AML-193 (cell line): ENCODE data around the gene COL6A1.
"Not testable (repeated sequence)": the region's sequence is repeated elsewhere in the genome, so short reads cannot be mapped to it uniquely, and the experiment has no call there.

Experiments used
- DNase-seq, 2 experiments: peaks; one replicate each; lab custom pipeline; 2025; lab: John Stamatoyannopoulos, UW

COL6A1 gene

GRCh38 chr21:45947296-45947695, 34.3 kb upstream of the COL6A1 start:
- DNase-seq: no peak

DNA sequence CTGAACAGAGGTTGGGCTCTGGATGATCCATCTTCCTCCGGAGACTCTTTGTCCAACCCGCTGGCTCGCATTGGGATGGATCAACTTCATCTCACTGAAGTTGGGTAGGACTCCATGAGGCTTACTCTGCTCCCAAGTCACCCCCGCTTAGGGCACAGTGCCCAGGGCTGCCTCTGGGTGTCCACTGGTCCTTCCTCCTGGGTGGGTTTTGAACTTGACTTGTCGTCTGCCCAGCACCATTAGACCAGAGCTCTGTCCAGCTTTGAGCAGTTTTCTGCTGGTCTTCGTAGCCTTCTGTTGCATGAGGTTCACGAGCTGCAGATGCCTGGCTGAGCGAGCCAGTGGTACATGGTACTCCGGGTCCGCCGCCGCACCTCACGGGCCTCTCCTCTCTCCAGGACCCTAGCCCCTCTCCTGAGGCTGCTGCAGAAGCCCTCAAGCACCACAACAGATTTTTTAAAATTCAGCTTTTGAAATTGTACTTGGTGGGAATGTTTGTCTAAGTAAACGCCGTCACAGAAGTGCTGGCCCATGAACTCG, 33.8 kb upstream of the COL6A1 start:
- no peak for DNase-seq

- no peak for DNase-seq
Observed at GRCh38 chr21:45948576-45949141, 32.9 kb upstream of the COL6A1 start.

DNA sequence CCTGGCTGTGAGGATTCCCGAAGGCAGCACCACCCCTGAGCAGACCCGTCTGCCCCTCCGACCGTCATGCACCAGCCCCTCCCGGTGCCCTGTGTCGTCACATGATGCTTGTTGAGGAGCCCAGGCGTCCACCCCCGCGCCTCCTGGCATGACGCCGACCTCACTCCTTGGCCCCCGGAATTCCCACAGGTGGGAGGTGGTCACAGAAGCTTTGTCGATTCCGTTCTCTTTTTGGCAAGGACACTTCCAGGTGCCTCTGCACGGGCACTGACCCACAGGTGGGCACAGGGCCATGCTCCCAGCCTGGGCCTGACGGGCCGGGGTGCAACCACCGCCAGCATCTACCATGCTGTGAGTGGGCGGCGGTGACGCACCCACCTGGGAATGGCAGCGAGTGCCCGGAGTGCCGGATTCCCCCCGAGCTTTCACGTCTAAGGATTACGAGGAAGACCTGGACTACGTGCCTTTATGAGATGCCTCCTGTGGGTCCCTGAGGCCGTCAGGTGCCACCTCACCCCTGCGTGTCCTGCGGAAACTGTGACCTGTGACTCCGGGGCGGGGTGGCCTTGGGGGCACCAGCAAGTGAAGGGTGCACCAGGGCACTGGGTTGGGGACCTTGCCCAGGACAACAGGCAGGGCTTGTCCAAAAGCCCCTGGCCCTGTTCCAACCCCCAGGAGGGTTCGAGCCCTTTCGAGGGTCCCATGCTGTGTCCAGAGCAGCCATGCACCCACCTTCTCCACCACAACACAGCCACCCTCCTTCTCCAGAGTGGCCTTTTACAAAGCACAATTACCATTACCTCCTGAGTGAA, 31.4 kb upstream of the COL6A1 start:
- DNase-seq: no peak

GRCh38 chr21:45950740-45951515, 30.6 kb upstream of the COL6A1 start:
- no peak for DNase-seq

GRCh38 chr21:45951676-45952075, 29.9 kb upstream of the COL6A1 start:
- DNase-seq: no peak

DNA sequence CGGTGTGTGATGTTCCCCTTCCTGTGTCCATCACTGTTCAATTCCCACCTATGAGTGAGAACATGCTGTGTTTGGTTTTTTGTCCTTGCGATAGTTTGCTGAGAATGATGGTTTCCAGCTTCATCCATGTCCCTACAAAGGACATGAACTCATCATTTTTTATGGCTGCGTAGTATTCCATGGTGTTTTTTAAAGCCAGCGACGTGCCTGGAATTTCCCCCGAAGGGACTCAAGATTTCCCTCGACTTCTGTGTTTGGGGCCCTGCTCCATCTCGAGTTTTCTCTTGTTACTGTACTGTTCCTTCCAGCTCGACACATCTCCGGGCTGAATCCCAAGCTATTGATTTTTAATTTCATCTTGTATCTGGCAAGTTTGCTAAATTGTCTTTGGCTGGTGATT, 29.0 kb upstream of the COL6A1 start:
- DNase-seq: not testable (repeated sequence)

GRCh38 chr21:45952974-45953373, 28.6 kb upstream of the COL6A1 start:
- DNase-seq: no peak

- no peak for DNase-seq
Observed at GRCh38 chr21:45954261-45954660, 27.3 kb upstream of the COL6A1 start.

DNA sequence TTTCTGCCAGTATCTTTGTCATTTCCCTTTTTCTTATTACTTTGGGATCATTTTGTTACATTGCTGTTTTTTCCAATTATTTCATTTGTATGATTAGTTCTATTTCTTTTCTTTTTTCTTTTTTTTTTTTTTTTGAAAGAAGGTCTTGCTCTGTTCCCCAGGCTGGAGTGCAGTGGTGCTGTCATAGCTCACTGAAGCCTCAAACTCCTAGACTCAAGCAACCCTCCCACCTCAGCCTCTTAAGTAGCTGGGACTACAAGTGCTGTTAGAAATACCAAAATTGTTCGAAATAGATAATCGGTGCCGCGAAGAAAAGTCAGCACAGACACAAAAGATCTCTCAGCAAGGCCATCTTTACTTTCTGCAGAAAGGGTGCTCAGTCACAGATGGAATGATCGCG, 26.6 kb upstream of the COL6A1 start:
- DNase-seq: no peak

GRCh38 chr21:45957551-45957950, 24.0 kb upstream of the COL6A1 start:
- DNase-seq: no peak

DNA sequence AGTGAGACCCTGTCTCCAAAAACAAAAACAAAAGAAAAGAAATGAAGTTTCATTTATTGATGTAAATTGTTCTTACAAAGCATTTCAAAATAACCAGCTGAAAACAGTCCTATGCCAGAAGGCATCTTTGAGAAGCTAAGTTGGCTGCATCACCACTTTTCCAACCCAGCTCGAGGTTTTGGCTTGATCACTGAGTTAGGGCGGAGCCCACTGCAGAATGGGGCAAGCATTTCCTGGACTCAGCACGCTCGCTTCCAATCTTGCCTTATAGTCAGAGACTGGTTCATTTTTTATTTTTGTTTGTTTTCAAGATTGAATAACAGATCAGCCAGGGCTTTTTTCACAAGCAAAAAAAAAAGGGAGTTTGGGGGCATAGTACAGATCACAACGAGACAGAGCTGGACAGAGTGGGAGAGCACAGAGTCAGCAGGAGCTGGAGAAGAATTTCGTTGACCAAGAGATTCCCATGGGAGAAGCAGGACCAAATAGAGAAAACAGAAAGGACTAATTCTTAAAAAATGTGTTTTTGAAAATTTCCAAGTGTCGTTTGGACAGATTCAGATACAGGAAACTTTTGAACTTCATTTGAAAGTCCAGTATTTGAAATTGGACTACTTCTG, 23.5 kb upstream of the COL6A1 start:
- no peak for DNase-seq

DNA sequence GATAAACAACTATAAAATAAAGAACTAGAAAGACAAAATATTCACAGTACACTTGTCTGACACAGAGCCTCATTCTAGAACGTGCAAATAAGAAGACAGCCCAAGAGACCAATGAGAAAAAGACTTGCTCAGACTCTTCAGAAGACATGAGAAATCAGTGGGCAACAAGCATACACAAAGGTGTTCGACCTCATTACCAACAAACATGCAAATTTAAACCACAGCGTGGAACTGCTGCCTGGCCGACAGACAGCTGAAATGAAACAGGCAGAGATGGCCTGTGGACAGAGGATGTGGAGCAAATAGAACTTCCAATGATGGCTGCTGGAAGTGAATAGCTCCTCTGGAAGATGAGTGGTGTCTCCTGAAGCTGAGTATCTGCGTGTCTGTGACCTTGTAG, 22.4 kb upstream of the COL6A1 start:
- no peak for DNase-seq

DNA sequence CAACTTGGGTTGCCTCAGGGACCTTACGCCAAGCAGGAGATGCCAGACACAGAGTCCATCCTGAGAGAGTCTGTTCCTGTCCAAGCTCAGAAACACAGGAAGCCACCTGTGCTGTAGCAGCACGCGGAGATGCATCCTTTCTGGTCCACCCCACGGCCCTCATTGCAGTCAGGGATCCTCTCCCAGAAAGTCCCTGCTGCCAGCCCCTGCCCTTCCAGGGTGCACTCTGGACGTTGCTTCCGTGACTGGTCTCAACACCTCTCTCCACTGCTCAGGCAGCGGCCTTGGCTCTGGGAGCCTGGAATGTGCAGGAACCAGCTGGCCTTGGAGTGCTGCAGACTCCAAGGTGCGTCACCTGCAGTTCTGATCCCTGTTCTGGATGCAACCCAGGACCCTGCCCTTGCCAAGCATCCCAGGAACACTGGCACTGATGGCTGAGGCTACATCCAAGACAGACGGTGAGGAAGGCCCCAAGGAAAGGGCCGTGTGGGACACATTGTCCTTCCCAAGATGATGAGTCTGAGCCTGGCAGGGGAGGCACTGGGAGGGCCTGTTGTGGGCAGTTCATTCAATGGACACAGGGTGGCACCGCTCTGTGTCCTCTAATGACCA, 21.7 kb upstream of the COL6A1 start:
- DNase-seq: no peak

- DNase-seq: not testable (repeated sequence)
Observed at GRCh38 chr21:45961408-45961807, 20.2 kb upstream of the COL6A1 start.

DNA sequence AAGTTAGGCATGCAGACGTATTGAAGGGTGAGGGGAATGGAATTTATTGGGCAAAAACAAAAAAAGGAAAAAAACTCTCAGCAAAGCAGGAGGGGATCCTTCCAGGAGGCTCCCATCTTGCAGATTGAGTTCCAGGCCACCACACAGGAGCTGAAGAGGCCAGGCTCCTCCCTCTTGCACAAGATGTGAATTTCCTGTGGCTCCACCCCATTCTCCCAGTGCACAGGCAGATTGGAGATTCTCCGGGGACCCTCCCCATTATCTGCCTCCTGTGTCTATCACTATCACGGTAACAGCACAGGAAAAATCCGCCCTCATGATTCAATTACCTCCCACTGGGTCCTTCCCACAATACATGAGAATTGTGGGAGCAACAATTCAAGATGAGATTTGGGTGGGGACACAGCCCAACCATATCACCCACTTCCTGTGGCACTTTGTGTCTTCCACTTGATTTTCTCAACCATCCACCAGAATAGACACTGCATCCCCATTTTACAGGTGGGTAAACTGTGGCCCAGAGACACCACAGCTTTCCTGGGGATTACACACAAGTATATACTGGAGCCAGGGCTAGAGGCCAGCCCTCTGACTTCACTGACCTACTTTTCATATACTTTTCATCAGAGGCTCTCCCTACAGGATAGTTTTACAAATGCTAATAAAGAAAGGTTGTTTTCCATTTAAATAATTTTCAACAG, 18.9 kb upstream of the COL6A1 start:
- DNase-seq: no peak

- no peak for DNase-seq
Observed at GRCh38 chr21:45963232-45963570, 18.4 kb upstream of the COL6A1 start.

DNA sequence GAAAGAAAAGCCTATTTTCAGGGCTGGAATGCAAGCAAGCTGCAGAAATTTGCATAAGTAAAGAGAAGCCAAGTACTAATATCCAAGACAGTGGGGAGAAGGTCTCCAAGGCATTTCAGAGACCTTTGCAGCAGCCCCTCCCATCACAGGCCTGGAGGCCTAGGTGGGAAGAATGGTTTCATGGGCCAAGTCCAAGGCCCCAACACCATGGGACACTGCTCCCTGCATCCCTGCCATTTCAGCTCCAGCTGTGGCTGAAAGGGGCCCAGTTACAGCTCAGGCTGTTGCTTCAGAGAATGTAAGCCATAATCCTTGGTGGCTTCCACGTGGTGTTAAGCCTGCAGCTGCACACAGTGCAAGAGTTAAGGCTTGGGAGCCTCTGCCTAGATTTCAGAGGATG, 16.9 kb upstream of the COL6A1 start:
- DNase-seq: no peak

DNA sequence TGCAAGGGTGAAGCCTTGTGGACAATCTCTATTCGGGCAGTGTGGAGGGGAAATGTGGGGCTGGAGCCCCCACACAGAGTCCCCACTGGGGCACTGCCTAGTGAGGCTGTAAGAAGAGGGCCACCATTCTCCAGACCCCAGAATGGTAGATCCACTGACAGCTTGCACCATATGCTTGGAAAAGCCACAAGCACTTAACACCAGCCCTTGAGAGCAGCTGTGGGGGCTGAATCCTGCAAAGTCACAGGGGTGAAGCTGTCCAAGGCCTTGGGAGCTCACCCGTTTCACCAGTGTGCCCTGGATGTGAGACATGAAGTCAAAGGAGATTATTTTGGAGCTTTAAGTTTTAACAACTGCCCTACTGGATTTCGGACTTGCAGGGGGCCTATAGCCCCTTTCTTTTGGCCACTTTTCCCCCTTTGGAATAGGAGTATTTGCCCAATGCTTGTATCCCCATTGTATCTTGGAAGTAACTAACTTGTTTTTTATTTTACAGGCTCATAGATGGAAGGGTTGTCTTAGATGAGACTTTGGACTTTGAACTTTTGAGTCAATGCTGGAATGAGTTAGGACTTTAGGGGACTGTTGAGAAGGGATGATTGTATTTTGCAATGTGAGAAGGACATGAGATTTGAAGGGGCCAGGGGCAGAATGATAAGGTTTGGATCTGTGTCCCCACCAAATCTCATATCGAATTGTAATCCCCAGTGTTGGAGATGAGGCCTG, 16.3 kb upstream of the COL6A1 start:
- DNase-seq: no peak

DNA sequence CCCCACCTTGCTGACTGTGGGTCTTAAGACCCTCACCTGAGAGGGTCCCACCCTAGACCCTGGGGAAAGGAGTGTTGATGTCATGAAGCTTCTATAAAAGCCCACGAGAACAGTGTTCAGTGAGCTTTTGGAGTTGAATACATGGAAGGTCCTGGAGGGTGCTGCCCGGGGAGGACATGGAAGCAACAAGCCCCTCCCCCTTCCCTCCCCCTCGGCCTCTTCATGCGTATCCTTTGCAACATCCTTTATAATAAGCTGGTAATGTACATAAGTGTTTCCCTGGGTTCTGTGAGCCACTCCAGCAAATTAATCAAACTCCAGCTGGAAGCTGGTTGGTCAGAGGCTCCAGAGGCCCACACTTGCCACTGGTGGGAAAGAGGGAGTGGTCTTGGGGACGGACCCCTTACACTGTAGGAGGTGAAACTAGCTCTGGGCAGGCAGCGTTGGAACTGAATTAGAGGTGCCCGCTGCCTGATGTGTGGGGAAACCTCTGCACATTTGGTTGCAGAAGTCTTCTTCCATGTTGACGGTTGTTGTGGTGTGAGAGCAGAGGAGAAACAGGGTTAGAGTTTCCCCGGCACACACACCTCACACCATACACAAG, 14.7 kb upstream of the COL6A1 start:
- no peak for DNase-seq
